Stimulated activated CD8-positive, alpha-beta memory T cell treated with anti-CD3 and anti-CD28 coated beads, Interleukin-4, amount 100 ng/mL, for 48 hours (primary cell): ENCODE data around the gene EFS.

Source experiments
- DNase-seq: peaks from one replicate; pipeline ENCODE4 v3.0.0-alpha.2; 2020

Gene EFS

GRCh38 chr14:23324455-23324846 lies 40.5 kb downstream of the EFS start:
- no peak for DNase-seq

DNA sequence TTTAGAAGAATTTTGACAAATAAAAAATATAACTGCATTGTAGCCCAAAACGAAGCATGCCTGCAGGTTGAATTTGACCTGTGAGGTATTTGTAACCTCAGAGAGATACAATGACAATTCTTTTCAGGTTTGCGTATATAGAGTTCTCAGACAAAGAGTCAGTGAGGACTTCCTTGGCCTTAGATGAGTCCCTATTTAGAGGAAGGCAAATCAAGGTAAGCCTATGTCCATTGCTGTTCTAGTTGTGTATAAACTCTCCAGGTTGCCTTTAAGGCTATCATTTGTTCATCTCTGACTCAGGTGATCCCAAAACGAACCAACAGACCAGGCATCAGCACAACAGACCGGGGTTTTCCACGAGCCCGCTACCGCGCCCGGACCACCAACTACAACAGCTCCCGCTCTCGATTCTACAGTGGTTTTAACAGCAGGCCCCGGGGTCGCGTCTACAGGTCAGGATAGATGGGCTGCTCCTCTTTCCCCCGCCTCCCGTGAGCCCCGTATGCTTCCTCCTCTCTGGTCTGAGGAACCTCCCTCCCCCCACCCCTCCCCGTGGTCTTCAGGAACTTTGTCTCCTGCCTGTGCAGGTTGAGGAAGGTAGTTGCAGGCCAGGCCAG lies 41.0 kb downstream of the EFS start:
- no peak for DNase-seq

GRCh38 chr14:23322568-23323517 lies 42.1 kb downstream of the EFS start:
- no peak for DNase-seq

GRCh38 chr14:23321572-23322547 lies 43.1 kb downstream of the EFS start:
- peak; percentile 78 for DNase-seq

DNA sequence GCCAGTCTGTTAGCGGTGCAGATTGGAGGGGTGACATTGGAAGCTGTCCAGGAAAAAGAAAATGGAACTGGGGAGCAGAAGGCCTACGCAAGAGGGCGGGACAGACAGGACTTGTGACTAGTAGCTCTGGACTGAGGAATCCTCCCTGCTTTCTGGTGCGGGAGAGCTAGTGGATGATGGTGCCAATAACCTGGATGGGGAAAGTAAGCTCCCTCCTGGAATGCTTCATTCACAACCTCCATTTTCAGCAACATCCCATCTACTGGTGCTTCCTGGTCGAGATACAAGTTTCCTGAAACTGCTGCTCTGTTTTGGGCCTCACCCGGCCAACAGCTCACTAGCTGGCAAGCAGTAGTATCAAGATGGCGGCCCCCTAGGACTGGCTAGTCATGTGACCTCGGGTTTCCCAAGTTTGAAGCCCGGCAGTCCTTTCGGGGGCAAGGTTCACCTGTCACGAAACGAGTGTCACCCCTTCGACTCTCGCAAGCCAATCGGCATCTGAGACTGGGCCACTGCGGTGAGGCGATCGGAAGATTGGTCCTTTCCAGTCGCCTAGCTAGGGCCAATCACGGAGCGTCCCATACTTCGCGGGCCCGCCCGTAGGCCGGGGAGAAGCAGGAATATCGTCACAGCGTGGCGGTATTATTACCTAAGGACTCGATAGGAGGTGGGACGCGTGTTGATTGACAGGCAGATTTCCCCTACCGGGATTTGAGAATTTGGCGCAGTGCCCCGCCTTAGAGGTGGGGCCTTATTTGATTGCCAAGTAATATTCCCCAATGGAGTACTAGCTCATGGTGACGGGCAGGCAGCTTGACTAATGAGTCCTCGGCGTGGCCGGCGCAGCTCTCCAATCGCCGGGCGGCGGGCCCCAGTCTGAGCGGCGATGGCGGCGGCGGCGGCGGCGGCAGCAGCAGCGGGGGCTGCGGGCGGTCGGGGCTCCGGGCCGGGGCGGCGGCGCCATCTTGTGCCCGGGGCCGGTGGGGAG lies 44.1 kb downstream of the EFS start, which contains the start of gene PABPN1:
Gene PABPN1 (plus strand): TSS at position 874 of the 988 bp plus-strand sequence. CDS start 13 bp downstream, at position 887.
- DNase-seq, result peak; percentile 95

DNA sequence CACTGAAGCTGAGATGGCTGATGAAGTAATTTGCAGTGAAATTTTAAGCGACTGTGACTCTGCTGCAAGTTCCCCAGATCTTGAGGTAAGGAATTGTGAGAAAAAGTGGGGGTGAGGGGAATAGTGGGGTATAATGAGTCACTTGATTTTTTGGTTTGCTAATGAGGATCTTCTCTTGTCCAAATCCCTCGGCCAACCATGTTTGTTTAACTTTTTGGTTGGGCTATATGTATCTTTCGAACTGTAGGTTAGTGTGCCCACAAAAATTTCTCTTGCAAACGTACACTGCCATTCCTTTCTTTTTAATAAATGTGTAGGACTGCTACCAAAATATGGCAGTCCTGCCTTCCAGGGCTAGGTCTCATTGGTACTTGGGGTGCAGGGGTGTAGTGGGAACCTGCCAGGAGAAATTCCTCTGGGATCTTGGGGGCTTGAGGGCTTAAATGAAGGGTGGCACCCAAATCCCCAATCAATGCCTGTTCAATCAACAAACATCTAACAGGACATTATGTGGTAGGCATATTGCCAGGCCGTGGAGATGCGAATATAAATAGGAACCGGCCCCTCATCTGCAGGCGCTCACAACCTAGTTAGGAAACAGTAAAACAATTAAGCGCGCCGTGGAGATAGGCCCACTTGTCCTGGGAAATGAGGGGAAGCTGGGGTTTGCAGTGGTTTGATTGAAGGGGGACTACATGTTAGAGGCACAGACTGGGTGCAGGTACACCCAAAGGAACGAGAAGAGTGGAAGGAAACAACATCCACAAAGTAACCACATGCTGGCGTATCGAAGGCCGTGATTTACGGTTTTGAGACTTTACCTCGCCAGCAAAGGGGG lies 45.0 kb downstream of the EFS start:
- no peak for DNase-seq

GRCh38 chr14:23316300-23316699 lies 48.7 kb downstream of the EFS start:
- no peak for DNase-seq

DNA sequence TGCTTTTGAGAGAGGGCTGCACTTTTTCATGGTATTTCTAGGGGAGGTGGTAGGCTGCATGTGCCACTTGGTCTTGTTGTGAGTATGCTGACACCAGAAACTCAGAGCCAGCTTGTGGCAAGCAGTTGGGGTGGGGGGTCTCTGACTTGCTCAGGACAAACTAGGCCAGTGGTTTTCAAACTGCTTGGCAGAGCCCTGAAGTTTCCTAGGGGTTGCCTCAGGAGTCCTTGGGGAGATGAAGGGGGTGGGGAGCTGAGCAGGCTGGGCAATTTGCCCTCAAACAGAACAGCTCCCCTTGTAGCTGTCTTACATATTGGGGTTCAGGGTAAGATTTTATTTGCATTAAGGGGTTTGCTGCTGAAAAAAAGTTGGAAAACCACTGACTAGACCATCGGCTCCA lies 54.4 kb downstream of the EFS start:
- DNase-seq, result no peak

DNA sequence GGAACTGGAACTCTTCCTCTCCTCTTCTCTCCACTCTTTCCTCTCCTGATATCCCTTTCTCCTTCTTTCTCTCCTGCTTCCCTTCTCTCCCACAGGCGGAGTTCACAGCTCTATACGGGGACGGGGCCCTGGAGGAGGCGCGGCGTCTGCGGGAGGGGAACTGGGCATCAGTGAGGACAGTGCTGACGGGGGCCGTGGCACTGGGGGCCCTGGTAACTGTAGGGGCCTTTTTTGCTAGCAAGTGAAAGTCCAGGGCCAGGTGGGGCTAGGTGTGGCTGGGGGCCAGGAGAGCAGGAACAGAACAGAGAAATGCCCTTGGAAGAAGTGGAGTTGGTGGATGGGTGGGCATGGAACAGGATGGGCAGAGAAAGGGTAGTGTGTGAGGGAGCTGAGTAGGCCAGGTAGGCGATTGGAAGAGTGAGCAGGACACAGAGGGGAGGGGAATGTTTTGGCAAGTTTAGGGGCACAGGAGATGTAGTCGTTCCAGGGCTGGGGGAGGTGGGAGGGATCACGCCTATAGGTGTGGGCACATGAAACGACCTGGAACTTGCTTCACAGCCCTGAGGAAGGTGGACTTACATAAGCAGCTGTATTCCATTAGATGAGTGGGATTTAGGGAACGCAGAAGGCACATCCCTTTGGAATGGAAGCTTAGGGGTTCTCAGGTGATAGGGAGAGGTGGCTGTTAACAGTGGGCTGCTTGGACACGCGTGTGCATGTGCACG lies 56.1 kb downstream of the EFS start:
- no peak for DNase-seq

DNA sequence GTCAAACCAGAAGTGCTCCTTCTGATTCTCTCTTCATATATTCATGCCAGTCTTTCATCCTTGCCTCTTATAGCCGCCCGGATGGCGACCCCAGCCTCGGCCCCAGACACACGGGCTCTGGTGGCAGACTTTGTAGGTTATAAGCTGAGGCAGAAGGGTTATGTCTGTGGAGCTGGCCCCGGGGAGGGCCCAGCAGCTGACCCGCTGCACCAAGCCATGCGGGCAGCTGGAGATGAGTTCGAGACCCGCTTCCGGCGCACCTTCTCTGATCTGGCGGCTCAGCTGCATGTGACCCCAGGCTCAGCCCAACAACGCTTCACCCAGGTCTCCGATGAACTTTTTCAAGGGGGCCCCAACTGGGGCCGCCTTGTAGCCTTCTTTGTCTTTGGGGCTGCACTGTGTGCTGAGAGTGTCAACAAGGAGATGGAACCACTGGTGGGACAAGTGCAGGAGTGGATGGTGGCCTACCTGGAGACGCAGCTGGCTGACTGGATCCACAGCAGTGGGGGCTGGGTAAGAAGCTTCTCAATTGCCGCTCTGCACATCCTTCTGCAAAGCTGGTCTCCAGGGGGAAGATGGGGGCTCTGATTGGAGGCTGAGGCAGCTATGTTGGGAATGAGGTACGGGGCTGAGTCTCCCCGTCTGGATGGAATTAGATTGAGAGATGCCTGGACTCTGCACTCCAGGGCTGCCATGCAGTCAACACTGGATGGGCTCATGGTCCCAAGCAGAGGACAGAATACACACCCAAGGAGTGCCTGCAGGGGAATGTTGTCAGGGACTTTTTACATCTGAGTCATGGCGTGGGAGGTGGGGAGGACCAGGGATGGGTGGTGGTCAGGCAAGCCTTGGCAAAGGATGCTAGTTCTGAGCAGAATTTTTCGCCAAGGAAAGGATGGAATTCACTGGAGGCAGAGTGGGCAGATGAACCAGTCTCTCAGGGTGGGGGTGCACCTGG lies 57.0 kb downstream of the EFS start:
- DNase-seq, result no peak

DNA sequence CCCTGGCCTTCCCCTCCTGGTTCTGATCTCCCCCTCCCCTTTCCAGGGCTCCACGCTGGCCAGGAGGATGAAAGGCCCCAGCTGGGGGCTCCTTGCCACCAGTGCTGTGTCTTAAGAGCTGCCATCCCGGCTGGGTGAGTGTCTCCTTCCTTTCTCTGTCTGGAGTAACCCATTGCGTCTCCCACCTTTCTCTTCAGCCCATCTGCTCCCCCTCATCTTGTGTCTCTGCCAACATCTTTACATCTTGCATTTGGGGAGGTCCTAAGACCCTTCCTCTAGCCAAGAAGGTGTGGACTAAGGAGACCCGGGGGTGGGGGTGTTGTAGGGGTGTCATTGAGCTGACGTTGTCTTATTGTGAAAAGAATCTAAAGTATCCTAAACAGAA lies 57.8 kb downstream of the EFS start:
- no peak for DNase-seq

DNA sequence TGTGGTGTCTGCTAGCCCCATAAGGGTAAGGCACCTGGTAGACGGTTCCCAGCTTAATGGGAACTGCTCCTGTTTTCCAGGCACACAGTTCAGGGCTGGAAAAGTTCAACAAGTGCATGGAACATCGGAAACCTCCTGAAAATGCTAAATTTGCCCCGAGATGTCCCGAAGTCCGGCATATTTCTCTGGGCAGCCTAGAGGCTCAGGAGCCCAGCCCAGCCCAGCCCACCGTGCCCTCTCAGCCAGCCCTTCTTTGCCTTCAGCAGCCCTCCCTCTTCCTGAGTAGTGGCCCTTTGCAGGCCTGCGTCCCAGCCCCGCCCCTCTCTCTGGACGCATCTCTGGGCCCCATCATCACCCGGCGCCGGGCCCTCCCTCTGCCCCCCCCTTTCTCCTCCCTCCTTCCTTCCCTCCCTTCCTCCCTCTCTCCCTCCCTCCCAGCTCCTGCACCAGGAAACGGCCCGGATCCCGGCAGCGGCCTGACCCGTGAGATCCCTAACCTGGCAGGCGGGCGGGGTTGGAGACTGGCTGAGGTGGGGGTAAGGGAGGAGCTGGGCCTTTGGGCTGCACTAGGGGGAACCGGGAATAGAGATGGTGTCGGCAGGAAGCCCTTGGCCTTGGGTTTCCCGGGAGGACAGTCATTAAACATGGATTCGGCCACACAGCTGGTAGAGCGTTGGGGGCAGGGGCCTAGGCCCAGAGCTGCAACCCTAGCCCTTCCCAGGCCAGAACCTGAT lies 58.4 kb downstream of the EFS start, which contains the start of gene BCL2L2:
Gene BCL2L2 (plus strand): TSS at position 422 of the 734 bp plus-strand sequence. CDS start 935 bp downstream, outside the sequence.
- DNase-seq, result peak; percentile 41
